SH-SY5Y (cell line): ENCODE results near the gene RSPO4.

Experiments
- GATA2 ChIP-seq: IDR thresholded peaks from 2 replicates; pipeline ENCODE4 v1.6.1; 2011; ENCODE audit warnings: mild to moderate bottlenecking, low read depth, low read length
- GATA3 ChIP-seq: IDR thresholded peaks from 2 replicates; pipeline ENCODE4 v1.6.1; 2011; ENCODE audit warnings: low read depth, mild to moderate bottlenecking, low read length, moderate library complexity

- TF ChIP-seq GATA2, result no peak
- TF ChIP-seq GATA3, result no peak
Measured at GRCh38 chr20:949717-950116, 52.4 kb downstream of the RSPO4 start.
